Left lobe of liver (tissue), 2 donors: ENCODE results near the gene NME4. TPM values are rescaled to one million over a fixed set of nuclear protein-coding genes. Genes with fewer than 3 reads are reported as not detected.
"Not testable (repeated sequence)": the region's sequence is repeated elsewhere in the genome, so short reads cannot be mapped to it uniquely, and the experiment has no call there.

Experiments
- ATAC-seq: fragments of 200-7000 bp; cut with Tn5 transposase; one replicate; pipeline ENCODE4 v1.9.1; 2020; ENCODE audit warnings: mild to moderate bottlenecking, moderate library complexity
- DNase-seq: peaks from one replicate; pipeline ENCODE4 v3.0.0-alpha.2; 2020; ENCODE audit warnings: low spot score
- total RNA-seq: library from RNA; stranded (reverse); gene quantifications from one replicate; pipeline ENCODE4 v1.2.1, GENCODE V29; 2021
- donor health status: DM: no; HTN: no; CAD: no; lungs with moderate emphysema.
- donor health status: DM: no; HTN: yes; CAD: no.

Gene NME4
- total RNA-seq, 1 donor from 2014 or later: 64.9 TPM

DNA sequence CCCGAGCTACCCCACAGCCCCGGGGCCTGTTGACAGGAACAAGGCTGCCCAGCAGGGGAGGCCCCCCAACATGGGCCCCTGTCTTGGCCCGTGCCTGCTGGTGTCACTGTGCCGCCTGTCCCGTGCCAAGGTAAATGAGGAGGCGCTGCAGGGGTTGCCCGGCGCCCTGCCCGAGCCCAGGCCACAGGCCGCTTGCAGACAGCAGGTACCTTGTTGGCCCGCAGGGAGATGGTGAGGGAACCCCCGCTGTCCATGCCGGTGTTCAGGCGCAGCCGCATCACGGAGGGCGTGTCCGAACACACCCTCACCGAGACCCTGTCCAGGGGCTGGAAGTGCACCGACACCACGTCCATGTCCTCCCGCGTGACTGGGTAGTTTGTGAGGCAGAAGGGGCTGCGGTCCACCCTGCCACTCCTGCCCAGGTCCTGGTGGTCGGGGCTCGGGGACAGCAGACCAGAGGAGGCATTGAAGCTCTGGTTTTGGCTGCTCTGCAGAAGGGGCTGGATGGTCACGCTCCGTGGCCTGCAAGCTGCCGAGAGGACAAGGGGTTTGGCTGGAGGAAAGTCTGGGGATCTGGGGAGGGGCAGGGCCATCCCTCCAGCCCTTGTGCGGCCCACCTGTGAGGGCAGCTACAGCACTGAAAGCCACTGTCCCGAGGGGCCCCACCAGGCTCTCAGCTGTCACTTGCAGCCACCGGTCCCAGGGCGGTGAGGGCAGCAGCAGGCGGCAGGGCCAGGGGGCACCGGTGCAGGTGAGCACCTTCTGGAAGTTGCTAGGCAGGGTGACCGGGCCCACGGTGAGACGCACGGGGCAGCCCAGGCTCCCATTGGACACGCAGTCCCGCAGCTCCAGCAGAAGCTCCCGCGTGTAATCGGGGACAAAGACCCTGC is 20.8 kb upstream of the NME4 start:
- ATAC-seq (no peak), DNase-seq (no peak)

DNA sequence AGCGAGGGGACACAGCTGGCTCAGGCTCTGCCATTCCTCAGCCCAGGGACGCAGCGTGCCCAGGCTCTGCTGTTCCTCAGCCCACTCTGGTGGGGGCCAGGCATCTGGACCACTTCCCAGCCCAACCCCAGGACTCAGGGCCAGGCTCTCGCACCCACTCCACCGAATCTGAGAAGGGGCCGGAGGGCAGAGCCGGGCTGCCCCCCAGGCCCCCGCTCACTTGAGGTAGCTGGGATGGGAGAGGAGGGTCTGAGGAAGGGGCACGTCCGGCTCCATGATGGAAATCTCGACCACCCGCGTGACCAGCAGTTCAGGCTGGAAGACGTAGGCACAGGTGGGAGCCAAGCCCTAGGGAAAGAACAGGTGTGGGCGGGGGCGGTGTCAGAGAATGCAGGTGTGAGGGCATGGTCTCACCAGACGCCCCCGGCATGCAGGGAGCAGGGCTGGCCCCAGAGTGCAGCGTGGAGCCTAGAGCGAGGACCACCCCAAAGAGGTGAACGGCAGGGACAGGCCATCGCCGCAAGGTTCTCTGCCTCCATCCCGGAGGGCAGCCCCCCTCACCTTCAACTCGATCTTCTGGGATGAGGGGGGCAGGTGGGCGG is 20.1 kb upstream of the NME4 start:
- no peak for DNase-seq
- ATAC-seq: no peak

DNA sequence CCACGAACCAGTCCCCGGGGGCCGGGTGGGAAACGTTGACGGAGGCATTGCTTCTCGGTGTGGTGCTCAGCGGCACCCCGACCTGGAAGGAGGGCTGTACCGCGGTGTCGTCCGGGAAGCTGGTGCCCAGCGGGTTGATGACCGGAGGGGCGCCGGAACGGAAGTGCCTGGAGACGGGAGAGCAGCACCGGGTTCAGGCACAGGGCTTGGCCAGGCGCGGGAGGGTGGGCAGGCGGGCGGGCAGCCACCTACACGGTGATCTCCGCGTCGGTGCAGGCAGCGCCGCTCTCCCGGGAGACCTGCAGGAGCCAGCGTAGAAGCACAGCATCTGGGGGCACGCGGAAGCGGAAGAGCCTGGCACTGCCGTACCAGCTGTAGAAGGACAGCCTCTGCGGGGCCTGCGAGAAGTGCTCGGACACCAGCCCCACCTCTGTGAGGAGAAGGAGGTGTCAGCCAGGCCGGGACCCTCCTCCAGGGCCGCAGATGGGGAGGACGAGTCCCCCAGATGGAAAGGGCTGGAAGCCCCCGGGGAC is 19.5 kb upstream of the NME4 start:
- DNase-seq: no peak

DNA sequence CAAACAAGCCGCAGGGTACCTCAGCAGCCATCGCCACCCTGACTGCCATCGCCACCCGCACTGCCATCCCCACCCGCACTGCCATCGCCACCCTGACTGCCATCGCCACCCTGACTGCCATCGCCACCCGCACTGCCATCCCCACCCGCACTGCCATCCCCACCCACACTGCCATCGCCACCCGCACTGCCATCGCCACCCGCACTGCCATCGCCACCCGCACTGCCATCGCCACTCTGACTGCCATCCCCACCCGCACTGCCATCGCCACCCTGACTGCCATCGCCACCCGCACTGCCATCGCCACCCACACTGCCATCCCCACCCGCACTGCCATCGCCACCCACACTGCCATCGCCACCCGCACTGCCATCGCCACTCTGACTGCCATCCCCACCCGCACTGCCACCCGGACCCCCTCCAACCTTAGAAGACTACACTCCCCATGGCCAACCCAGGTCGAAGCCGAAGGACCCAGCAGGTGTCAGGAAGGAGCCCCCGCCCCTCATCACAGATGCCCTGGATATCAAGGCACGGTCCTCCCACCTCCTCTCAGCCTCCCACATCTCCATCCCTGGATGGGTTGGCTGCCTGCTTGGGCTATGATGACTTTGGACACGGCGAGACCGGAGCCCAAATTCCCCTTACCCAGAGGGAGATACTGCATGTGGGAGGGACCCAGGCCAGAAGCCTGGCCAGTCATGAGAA is 18.7 kb upstream of the NME4 start:
- not testable (repeated sequence) for ATAC-seq

More for the DNA sequence above, 19.5 kb upstream of the NME4 start:
- no peak for ATAC-seq

DNA sequence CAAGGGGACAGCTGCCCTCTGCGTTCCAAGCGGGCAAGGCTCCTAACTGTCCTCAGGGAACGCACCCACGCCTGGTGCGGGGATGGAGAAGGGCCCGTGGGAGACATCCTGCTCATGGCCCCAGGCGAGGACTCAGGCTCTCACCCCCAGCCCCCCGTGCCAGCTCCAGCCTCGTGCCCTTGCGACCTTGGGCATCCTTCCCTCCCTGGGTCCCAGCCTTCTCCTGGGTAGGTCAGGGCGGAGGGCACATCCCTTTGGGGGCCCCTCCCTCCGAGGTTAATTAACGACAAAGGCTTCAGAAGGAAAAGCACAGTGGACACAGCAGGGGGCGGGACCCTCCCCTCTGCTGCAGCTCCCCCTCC is 18.2 kb upstream of the NME4 start:
- DNase-seq (no peak), ATAC-seq (no peak)

More for the DNA sequence above, 18.7 kb upstream of the NME4 start:
- not testable (repeated sequence) for DNase-seq

DNA sequence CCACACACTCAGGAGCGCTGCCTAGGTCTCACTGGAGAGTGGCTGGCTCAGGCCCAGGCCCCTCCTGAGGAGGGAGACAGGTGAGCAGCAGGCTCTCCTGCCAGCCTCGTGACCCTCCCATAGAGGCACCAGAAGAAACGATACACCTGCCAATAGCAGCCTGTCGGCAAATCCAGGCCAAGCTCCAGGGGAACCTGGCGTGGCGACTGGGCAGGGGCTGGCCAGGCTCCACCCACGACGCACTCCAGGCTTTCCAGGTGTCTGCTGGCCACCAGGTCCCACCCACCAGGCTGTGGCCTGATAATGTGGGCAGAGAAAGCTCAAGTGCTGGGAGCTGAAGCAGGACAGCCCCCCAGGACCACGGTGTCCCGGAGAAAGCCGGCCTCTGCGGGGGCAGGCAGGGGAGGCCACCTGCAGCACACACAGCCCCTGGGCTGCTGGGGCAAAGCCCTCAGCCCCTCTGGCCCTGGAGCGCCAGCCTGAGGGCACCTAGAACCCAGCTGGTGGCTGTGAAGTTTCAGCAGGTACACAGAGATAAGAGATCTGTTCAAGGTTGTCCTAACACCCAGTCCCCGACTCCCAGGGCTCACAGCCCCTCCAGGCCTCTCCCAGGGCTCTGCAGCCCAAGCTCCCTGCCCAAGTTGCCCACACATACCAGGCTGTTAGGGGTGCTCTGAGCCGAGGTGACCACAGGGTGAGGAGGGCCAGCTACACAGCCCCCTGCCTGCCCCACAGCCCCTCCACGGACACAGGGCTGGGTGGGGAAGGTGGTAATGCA is 17.6 kb upstream of the NME4 start:
- no peak for ATAC-seq
- peak; percentile 48 for DNase-seq

DNA sequence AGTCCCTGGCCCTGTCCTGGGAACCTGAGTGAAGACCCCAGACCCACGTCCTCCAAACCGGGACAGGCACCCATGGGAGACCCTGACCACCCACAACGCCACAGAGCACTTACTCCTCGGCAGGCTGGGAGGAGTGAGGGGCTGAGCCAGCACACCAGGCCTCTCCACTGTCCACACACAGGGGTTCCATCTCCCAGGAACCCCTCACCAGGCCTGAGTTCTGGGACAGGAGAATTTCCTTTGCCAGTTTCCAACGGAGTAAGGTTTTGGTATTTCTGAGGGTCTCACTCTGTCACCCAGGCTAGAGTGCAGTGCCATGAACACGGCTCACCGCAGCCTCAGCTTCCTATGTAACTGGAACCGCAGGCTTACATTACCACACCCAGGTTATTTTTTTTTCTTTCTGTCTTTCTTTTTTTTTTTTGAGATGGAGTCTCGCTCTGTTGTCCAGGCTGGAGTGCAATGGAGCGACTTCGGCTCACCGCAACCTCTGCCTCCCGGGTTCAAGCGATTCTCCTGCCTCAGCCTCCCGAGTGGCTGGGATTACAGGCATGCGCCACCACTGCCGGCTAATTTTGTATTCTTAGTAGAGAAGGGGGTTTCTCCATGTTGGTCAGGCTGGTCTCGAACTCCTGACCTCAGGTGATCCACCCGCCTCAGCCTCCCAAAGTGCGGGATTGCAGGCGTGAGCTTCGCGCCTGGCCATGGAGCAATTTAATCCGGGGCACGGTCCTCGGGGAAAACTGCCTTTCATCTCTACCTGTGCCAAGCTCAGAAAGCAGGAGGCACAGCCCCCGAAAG is 16.8 kb upstream of the NME4 start:
- DNase-seq (no peak), ATAC-seq (no peak)

DNA sequence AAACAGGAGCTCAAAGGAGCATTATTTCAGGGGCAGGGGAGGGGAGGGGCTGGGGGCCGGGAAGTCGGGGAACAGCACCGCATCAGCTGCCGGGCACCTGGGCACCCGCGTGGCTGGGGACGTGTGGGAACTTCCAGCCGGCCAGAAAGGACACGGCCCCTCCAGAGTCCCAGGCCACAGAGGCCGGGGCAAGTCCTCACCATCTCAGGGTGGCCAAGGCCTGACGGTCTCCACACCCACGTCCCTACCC is 16.3 kb upstream of the NME4 start:
- ATAC-seq (peak; percentile 19), DNase-seq (no peak)

DNA sequence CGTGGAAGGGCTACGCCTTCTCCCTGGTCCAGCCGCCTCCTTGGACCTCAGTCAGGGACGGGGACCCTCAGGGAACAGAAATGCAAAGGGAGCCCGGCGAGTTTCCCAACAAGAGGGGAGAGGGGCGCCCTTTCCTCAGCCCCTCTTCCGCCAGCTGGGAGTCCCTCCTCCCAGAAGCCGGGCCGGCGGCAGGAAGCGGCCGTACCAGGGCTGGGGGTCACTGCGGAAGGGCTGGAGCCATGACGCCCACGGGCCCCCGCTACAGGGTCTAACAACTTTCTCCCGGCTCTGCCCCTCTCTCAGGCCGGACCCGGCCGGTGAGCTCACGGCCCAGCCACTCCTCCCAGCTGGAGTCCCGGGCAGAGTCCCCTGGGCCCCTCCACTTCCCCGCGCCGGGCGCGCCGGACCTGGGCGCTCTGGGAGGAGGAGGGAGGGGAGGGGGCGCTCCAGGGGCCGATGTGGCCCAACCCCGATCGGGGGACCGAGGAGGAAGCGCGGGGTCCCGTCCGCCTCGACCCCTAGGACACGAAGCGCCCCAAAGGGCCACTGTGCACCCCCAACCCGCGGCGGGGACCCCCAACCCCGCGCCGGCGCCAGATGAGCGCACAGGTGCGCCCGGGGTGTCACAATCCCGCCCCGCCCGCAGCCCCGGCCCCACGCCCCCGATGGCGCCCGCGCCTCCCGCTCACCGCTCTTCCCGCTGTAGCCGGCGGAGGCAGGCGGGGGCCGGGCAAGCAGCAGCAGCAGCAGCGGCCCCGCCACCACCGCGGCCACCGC is 15.8 kb upstream of the NME4 start:
- peak; percentile 53 for DNase-seq
- peak; percentile 38 for ATAC-seq

DNA sequence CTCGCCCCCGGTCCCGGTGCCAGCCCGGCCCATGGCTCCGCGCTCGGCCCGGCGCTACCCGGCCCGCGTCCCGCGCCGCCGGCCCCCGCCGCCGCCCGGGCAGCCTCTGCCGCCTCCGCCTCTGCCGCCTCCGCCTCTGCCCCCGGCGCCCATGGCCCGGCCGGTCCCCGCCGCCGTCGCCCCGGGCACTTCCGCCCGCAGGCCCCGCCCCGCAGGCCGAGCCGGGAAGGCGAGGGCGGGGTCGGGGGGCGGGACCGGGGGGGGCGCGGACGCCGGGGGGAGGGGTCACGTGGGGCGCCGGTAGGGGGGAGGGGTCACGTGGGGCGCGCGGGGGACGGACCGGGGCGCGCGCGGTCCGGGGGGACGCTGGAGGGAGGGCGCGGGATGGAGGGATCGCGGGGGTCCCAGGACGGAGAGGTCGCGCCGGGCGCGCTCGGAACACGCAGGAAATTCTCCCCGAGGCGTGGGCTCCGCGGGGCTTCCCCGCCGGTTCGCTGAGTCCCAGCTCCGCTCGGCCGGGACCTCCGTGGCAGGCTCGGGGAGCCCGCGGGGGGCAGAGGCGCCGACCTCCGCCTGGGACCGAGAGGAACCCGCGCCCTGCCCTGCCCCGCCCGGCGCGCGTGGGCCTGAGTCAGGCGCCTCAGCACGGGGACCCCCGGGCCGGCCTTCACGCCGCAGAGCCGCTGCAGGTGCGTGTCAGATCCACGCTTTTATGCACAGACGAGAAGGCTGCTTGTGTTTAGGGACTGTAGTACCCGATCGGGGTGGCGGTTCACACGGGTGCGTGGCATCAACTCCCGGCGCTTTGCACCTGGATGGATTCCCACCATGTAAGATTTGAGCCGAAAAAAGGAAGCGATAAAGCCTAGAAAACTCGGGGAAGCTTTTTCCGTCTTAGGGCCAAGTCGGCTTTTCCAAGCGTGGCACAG is 14.9 kb upstream of the NME4 start, which contains the start of gene PGAP6:
TSS of gene PGAP6 (minus strand) at position 190 of the 929 bp plus-strand sequence. CDS start at position 33, 157 bp downstream.
- peak; percentile 72 for DNase-seq
- ATAC-seq: peak; percentile 86

DNA sequence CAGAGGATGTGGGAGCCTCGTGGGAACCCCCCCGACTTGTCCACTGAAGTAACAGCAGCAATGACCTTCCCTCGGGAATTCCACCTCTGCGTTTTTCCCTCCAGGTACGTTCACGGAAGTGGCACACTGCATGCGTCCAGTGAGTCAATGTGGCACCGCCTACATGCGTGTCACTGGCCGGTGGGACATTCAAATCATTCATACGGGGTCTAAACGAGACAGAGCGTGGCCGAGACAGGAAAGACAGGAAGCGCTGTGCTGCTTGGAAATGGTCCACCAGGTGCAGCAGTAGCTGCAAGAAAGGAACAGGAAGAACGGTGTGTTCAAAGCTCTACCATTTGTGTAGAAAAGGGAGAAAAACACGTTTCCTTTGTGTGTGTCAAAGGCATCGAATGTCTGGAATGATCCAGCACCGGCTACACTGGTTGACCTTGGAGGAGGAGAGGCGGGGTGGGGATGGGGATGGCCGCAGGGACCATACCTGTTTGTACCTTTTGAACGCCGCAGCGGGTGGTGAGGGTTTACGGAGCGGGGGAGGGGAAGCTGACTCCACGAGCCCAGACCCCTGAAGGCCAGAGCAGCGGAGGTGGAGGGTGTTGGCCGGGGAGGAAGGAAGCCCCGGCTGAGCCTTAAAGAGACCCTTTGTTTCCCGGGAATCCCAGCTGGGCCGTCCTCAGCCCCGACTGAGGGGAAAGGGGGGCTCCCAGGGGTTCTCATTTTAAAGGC is 13.5 kb upstream of the NME4 start:
- DNase-seq: peak; percentile 46
- no peak for ATAC-seq

DNA sequence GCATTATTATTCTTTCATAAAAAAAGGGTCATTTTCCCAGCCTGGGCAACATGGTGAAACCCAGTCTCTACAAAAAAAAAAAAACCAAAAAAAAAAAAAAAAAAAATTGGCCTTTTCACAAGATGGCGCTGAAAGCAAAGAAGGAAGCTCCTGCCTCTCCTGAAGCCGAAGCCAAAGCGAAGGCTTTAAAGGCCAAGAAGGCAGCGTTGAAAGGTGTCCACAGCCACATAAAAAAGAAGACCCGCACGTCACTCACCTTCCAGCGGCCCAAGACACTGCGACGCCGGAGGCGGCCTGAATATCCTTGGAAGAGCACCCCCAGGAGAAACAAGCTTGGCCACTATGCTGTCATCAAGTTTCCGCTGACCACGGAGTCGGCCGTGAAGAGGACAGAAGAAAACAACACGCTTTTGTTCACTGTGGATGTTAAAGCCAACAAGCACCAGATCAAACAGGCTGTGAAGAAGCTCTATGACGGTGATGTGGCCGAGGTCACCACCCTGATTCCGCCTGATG is 10.3 kb upstream of the NME4 start:
- DNase-seq (no peak), ATAC-seq (no peak)

DNA sequence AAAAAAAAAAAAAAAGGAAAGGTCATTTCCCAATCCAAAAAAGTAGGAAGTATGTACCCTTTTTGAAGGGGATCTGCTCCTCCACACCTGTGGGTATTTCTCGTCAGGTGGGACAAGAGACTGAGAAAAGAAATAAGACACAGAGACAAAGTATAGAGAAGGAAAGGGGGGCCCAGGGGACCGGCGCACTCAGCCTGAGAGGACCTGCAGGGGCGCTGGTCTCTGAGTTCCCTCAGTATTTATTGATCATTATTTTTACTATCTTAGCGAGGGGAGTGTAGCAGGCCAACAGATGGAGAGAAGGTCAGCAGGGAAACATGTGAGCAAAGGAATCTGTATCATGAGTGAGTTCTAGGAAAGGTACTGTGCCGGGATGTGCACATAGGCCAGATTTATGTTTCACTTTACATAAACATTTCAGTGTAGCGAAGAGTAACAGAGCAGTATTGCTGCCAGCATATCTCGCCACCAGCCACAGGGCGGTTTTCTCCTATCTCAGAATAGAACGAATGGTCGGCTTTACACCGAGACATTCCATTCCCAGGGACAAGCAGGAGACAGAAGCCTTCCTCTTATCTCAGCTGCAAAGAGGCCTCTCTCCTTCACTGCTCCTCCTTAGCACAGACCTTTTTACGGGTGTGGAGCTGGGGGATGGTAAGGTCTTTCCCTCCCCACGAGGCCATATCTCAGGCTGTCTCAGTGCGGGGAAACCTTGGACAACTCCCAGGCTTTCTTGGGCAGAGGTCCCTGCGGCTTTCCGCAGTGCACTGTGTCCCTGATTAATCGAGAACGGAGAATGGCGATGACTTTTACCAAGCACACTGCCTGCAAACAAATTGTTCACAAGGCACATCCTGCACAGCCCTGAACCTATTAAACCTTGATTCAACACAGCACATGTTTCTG is 9.0 kb upstream of the NME4 start:
- ATAC-seq, DNase-seq: not testable (repeated sequence)

DNA sequence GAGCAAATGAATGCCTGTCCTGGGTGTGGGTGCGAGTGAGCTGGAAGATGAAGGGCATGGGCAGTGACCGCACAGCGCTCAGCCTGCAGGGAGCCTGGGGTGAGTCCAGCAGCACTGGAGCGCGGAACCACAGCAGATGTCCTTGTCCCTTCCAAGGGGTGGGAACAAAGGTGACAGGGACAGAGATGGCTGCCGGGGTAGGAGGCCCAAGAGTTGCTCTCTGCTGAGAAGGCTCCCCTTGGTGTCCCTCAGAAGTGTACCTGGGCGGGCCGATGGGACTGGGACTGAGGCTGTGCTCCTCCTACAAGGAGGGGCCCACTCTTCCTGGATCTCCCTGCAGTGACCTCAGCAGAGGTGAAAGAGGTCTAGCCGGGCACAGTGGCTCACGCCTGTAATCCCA is 7.6 kb upstream of the NME4 start:
- ATAC-seq (no peak), DNase-seq (no peak)

DNA sequence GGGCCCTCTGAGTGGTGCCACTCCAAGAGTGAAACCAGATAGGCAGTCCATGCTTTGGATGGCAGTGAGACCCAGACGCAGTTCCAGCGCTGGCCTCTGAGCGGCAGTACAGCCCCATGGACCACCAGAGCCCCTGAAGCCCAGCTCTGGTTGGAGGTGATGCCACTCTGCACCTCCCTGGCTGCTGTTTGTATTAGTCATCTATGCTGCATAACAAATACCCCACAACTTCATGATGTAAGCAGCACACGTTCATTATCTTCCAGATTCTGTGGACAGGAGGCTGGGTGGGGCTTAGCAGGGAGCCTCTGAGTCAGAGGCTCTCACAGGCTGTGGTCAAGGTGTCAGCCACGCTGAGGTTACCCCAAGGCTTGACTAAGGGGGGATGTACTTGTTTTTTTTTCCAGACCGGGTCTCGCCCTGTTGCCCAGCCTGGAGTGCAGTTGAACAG is 5.1 kb upstream of the NME4 start:
- DNase-seq (peak; percentile 64), ATAC-seq (peak; percentile 87)

DNA sequence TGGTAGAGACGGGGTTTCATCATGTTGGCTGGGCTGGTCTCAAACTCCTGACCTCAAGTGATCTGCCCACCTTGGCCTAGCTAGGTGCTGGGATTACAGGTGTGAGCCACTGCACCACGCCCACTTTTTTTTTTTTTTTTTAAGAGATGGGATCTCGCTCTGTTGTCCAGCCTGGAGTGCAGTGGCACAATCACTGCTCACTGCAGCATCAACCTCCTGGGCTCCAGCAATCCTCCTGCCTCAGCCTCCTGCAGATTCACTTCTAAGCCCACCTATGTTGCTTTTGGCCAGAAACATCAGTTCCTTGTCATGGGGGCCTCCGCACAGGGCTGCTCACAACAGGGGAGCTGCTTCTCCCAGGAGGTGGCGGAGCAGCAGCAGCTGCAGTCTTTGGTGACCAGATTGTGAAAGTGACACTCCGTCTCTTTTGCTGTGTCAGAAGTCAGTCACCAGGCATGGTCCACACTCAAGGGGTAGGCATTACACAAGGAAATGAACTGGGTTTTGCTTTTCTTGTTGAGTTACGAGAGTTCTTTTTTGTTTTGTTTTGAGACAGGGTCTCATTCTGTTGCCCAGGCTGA is 4.5 kb upstream of the NME4 start:
- no peak for ATAC-seq
- DNase-seq: no peak
